ENCODE data around the gene ZFY.
"Not testable (repeated sequence)": the region's sequence is repeated elsewhere in the genome, so short reads cannot be mapped to it uniquely, and the experiment has no call there.

- TF ChIP-seq CTCF (IDR thresholded peaks at IDR 0.05; ENCODE audit: borderline replicate concordance, extremely low read depth, low read length, poor library complexity, severe bottlenecking); EZH2 (IDR thresholded peaks at IDR 0.05; ENCODE audit: borderline replicate concordance, low read depth, low read length, severe bottlenecking): not testable (repeated sequence)
Measured at GRCh38 chrY:3006031-3006430, 70.8 kb downstream of the ZFY start.

All from DND-41 (cell line).